HEK293T (cell line): Measurements from ENCODE around the gene MLXIPL.
"Not testable (repeated sequence)": the region's sequence is repeated elsewhere in the genome, so short reads cannot be mapped to it uniquely, and the experiment has no call there.

Experiments used
- CTCF ChIA-PET: fragments of 350-600 bp; formaldehyde crosslinking; extraction: SDS; loops from one replicate; lab custom pipeline; 2021; ENCODE audit warnings: antibody characterized with exemption, inconsistent platforms; lab: Yijun Ruan, JAX
- POLR2A ChIA-PET: fragments of 350-600 bp; formaldehyde crosslinking; extraction: SDS; loops from one replicate; lab custom pipeline; 2020; ENCODE audit warnings: antibody characterized with exemption, inconsistent platforms; lab: Yijun Ruan, JAX
- DNase-seq: peaks from one replicate; pipeline ENCODE4 v3.0.0; 2012; ENCODE audit warnings: mixed read lengths; ENCODE audit errors: extremely low spot score
- ARNT ChIP-seq: fragments of 450-650 bp; IDR thresholded peaks from 2 replicates; pipeline ENCODE4 v1.6.1; 2017; ENCODE audit warnings: mild to moderate bottlenecking
- BHLHE40 ChIP-seq: fragments of 450-650 bp; IDR thresholded peaks from 2 replicates; pipeline ENCODE4 v1.6.1; 2016; ENCODE audit warnings: mild to moderate bottlenecking, moderate library complexity, borderline replicate concordance
- CTBP1 ChIP-seq: fragments of 450-650 bp; IDR thresholded peaks from 2 replicates; pipeline ENCODE4 v1.6.1; 2016; ENCODE audit warnings: borderline replicate concordance
- ELF4 ChIP-seq: fragments of 450-650 bp; IDR thresholded peaks from 2 replicates; pipeline ENCODE4 v1.6.1; 2017; ENCODE audit warnings: antibody characterized with exemption
- FOXA1 ChIP-seq: fragments of 450-650 bp; IDR thresholded peaks from 2 replicates; pipeline ENCODE4 v1.6.1; 2016; ENCODE audit warnings: mild to moderate bottlenecking
- FOXK2 ChIP-seq: fragments of 450-650 bp; IDR thresholded peaks from 2 replicates; pipeline ENCODE4 v1.6.1; 2016; ENCODE audit warnings: mild to moderate bottlenecking
- FOXM1 ChIP-seq: fragments of 450-650 bp; IDR thresholded peaks from 2 replicates; pipeline ENCODE4 v1.6.1; 2017; ENCODE audit warnings: mild to moderate bottlenecking, borderline replicate concordance
- HDGF ChIP-seq: fragments of 450-650 bp; IDR thresholded peaks from 2 replicates; pipeline ENCODE4 v1.6.1; 2017; ENCODE audit warnings: antibody characterized with exemption, borderline replicate concordance
- L3MBTL2 ChIP-seq: fragments of 450-650 bp; conservative IDR thresholded peaks from 2 replicates; pipeline ENCODE4 v1.6.1; 2016; ENCODE audit warnings: mild to moderate bottlenecking
- LEF1 ChIP-seq: fragments of 450-650 bp; IDR thresholded peaks from 2 replicates; pipeline ENCODE4 v1.6.1; 2017; ENCODE audit warnings: mild to moderate bottlenecking, borderline replicate concordance
- NFRKB ChIP-seq: fragments of 450-650 bp; IDR thresholded peaks from 2 replicates; pipeline ENCODE4 v1.6.1; 2016; ENCODE audit warnings: mild to moderate bottlenecking, moderate library complexity
- PKNOX1 ChIP-seq: fragments of 450-650 bp; IDR thresholded peaks from 2 replicates; pipeline ENCODE4 v1.6.1; 2016
- SP1 ChIP-seq: fragments of 450-650 bp; IDR thresholded peaks from 2 replicates; pipeline ENCODE4 v1.6.1; 2017
- SUZ12 ChIP-seq: fragments of 450-650 bp; IDR thresholded peaks from 2 replicates; pipeline ENCODE4 v1.6.1; 2016; ENCODE audit warnings: mild to moderate bottlenecking
- TARDBP ChIP-seq: fragments of 450-650 bp; IDR thresholded peaks from 2 replicates; pipeline ENCODE4 v1.6.1; 2016
- ZNF384 ChIP-seq: fragments of 450-650 bp; IDR thresholded peaks from 2 replicates; pipeline ENCODE4 v1.6.1; 2016

The MLXIPL gene

DNA sequence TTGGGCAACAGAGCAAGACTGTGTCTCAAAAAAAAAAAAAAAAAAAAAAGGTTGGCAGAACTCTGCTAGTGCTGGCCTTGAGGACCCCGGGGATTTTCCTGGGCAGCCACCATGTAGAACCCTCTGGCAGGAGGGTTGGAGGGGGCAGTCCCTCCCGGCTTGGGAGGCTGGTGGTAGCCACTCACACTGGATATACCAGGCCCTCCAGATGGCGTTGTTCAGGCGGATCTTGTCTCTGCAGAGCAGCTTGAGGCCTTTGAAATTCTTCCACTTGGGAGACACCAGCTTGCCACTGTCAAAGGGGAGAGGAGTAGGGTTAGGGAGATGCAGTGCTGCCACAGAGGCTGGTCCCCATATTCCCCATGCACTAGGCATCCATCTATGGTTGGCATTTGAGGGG is 8.4 kb downstream of the MLXIPL start:
- POLR2A ChIA-PET, result no interaction called here

DNA sequence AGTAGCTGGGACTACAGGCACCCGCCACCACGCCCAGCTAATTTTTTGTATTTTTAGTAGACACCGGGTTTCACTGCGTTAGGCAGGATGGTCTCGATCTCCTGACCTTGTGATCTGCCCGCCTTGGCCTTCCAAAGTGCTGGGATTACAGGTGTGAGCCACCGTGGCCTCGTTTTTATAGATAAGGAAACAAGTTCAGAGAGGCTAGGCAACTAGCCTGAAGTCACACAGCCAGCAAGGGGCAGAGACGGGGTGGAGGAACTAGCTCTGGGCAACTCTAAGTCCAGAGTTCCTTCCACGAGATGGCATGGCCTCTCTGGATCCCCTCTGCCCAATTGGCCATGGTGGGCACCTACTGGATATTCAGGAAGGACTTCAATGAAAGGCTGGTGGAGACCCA is 9.4 kb downstream of the MLXIPL start:
- CTCF ChIA-PET, result not testable (repeated sequence)

More for the DNA sequence above, 8.4 kb downstream of the MLXIPL start:
- DNase-seq, result no peak
- CTCF ChIA-PET, result interaction anchor here (1.1 kb wide), 1 partner anchor 14 kb away, joined by 3 read pairs; no protein-coding TSS in a partner anchor
- TF ChIP-seq ELF4 (no peak), ZNF384 (no peak), FOXM1 (no peak), NFRKB (no peak), SP1 (no peak), L3MBTL2 (no peak), ARNT (no peak), FOXA1 (no peak), CTBP1 (no peak), FOXK2 (no peak), BHLHE40 (no peak), HDGF (no peak), PKNOX1 (no peak), SUZ12 (no peak), TARDBP (no peak)

DNA sequence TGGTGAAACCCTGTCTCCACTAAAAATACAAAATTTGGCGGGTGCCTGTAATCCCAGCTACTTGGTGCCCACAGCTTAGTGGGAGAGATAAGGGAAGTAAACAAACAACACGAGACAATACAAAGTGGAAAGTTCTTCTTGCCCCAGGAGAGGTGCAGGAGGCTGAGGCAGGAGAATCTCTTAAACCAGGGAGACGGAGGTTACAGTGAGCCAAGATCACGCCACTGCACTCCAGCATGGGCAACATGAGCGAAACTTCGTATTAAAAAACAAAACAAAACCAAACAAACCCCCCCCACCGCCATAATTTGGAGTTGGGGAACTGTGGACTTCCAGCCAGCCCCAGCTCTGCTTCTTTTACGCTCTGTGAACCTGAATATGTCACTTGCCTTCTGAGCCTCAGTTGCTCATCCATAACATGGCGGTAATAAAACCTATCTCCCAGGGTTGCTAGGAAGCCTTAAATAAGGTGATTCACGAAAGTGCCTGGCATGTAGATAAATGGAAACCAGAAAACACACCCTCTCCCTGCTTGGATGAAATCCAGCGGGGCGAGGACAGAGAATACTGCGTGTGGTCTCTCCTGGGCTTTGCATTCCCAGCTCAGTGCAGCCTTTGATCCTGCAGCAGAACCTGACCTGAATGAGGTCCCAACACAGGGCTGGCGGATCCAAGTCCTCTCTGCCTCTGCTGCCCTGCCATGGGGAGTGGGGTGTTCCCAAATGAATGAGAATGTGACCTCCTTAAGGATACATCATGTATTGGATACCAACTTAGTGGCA is 10.2 kb downstream of the MLXIPL start:
- DNase-seq, result no peak
- POLR2A ChIA-PET, result interaction anchor here (1.8 kb wide), 1 partner anchor 120 kb away, joined by 4 read pairs; no protein-coding TSS in a partner anchor
- CTCF ChIA-PET, result interaction anchor here (0.8 to 2.0 kb wide), 3 partner anchors 54 to 121 kb away, joined by 4 to 7 read pairs (median 6); partner anchors contain the start of gene VPS37D
- TF ChIP-seq SUZ12 (no peak), NFRKB (no peak), SP1 (no peak), L3MBTL2 (no peak), FOXM1 (no peak), HDGF (no peak), CTBP1 (no peak), ZNF384 (no peak), ELF4 (no peak), FOXA1 (no peak), ARNT (no peak), LEF1 (no peak), FOXK2 (no peak)

More for the DNA sequence above, 9.4 kb downstream of the MLXIPL start:
- DNase-seq, POLR2A ChIA-PET: not testable (repeated sequence)

DNA sequence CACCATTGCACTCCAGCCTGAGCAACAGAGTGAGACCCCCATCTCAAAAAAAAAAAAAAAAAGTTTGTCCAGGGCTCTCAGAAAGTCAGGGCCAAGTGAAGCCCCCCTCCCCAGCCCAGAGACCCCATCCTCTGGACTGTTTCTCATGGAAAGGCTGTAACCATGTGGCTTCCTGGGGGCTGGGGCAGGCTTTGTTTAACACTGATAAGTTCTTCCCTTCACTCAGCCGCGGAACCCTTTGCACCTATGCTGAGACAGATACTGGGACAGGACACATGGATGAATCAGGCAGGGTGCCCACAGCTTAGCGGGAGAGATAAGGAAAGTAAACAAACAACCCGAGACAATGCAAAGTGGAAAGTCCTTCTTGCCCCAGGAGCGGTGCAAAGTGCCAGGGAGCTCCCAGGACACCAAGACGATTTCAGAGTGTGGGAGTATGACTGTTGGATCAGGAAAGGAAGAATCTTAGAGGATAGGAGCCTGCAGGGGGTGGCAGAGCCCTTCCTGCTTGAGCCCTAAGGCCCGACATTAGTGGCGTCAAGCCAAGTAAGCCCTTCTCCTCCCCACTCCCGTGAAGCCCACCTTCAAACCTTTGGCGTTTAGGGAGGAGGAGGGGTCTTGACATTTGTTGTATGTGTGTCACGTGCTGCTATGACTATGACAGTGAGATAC is 11.6 kb downstream of the MLXIPL start:
- DNase-seq, result no peak
- ChIA-PET CTCF (interaction anchor here (1.3 to 2.0 kb wide), 2 partner anchors 55 to 113 kb away, joined by 4 to 7 read pairs; partner anchors contain the start of gene VPS37D), POLR2A (interaction anchor here (1.4 to 1.8 kb wide), 2 partner anchors 12 to 122 kb away, joined by 4 read pairs; partner anchors contain the start of gene MLXIPL)
- TF ChIP-seq TARDBP (no peak), HDGF (no peak), ZNF384 (no peak), FOXM1 (no peak), PKNOX1 (no peak), SP1 (no peak), ARNT (no peak), NFRKB (no peak), SUZ12 (no peak), L3MBTL2 (no peak), FOXA1 (no peak), ELF4 (no peak), FOXK2 (no peak), CTBP1 (no peak), BHLHE40 (no peak)

DNA sequence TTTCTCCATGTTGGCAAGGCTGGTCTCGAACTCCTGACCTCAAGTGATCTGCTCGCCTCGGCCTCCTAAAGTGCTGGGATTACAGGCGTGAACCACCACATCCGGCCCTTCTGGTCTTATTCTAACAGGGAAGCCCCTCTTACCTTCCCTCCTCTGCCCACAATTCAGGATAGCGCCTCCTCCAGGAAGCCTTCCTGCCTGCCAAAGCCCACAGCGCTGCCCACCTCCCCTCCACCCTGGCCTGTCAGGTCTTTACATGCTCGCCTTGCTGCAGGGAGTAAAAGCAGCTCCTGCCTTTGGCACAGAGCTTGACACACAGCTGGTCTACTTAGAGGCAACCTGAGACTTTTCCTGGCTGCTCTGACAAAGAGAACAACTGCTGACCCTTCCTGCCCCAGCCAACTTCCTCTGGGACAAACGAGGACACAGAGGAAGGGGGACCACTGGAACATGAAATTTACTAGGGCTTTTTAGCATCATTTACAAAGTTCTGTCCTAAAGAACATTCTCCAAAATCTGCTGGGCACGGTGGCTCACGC is 13.2 kb downstream of the MLXIPL start:
- CTCF ChIA-PET, result no interaction called here
- TF ChIP-seq SUZ12 (no peak), L3MBTL2 (no peak), HDGF (no peak), SP1 (no peak), PKNOX1 (no peak), FOXK2 (no peak), ELF4 (no peak), ARNT (no peak), BHLHE40 (no peak), NFRKB (no peak), CTBP1 (no peak), ZNF384 (no peak)
- POLR2A ChIA-PET, result interaction anchor here (1.4 kb wide), 1 partner anchor 13 kb away, joined by 4 read pairs; the partner anchor contains the start of gene MLXIPL
- no peak for DNase-seq
